ENCODE data around the gene RIT2.

The RIT2 gene

DNA sequence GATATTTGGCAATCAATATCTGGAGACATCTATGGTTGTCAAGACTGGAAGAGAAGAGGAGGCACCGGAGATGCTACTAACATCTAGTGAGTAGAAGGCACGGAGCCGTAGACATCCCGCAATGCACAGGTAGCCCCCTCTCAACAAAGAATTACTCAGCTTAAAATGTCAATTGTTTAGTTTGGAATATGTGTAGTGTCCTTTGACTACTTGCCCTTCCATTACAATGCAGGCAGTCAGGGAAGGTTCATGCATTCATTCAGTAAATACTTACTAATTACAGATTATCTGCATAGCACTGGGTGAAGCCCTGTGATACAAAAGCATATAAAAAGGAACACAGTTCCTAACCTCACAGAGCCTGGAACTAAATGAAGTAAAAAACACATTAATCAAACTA is 294.0 kb downstream of the RIT2 start:
- Histone ChIP-seq H3K9ac (ENCODE audit: low read length) (no peak overlapping the region), H3K27ac (ENCODE audit: low read length) (no peak overlapping the region), H3K79me2 (ENCODE audit: low read length) (no peaks in the 10 kb centered on the region), H3K36me3 (replicated peaks; ENCODE audit: low read depth, low read length) (no peaks in the 10 kb centered on the region), H3K27me3 (ENCODE audit: low read depth, low read length) (no peaks in the 10 kb centered on the region), H2AFZ (ENCODE audit: low read depth, low read length) (no peak overlapping the region), H3K4me1 (ENCODE audit: low read length) (peaks cover 20% of the 10 kb centered on the region), H3K9me3 (ENCODE audit: insufficient read depth, low read length) (no peaks in the 10 kb centered on the region), H3K4me3 (ENCODE audit: low read length) (no peak overlapping the region), H4K20me1 (ENCODE audit: insufficient read depth, low read length) (no peaks in the 10 kb centered on the region), H3K4me2 (ENCODE audit: low read length) (no peak overlapping the region)
- TF ChIP-seq EZH2phosphoT487 (IDR thresholded peaks at IDR 0.05; ENCODE audit: low read depth), result no peak

DNA sequence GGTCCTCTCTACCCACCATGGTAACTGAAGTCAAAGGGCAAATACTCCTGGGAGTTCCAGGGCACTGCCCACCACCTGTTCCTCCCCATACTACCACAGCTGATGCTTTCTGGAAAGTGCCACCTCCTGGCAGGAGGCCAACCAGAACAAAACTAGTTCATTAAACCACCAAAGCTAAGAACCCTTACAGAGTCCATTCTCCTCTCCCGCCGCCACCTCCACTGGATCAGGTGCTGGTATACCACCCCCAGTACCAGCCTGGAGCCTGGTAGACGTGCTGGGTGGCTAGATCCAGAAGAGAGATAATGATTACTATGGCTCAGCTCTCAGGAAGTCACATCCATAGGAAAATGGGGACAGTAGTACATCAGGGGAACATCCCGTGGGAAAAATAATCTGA is 300.9 kb downstream of the RIT2 start:
- no peaks in the 10 kb centered on the region for H3K9me3 ChIP-seq (ENCODE audit: insufficient read depth, low read length)
- no peak for TF ChIP-seq EZH2phosphoT487 (IDR thresholded peaks at IDR 0.05; ENCODE audit: low read depth)
- TF ChIP-seq, protein P1, sequence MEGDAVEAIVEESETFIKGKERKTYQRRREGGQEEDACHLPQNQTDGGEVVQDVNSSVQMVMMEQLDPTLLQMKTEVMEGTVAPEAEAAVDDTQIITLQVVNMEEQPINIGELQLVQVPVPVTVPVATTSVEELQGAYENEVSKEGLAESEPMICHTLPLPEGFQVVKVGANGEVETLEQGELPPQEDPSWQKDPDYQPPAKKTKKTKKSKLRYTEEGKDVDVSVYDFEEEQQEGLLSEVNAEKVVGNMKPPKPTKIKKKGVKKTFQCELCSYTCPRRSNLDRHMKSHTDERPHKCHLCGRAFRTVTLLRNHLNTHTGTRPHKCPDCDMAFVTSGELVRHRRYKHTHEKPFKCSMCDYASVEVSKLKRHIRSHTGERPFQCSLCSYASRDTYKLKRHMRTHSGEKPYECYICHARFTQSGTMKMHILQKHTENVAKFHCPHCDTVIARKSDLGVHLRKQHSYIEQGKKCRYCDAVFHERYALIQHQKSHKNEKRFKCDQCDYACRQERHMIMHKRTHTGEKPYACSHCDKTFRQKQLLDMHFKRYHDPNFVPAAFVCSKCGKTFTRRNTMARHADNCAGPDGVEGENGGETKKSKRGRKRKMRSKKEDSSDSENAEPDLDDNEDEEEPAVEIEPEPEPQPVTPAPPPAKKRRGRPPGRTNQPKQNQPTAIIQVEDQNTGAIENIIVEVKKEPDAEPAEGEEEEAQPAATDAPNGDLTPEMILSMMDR (IDR thresholded peaks at IDR 0.05; ENCODE audit: low read depth, low read length), result no peak

DNA sequence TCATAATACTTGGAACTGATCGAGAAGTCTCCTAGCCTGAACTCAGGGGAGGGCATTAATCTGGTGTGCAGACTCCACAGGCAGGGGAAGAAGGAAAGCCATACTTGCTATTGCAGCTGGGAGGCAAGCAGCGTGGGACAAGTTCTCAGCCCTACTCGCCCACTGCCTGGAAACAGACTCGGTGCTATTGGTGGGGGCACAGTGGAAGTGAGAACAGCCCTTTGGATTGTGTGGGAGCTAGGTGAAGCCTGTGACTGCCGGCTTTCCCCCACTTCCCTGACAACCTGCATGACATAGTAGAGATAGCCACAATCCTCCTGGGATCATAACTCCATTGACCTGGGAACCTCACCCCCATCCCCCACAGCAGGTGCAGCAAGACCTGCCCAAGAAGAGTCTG is 301.3 kb downstream of the RIT2 start:
- Histone ChIP-seq H3K27ac (ENCODE audit: low read length) (no peak overlapping the region), H3K36me3 (replicated peaks; ENCODE audit: low read depth, low read length) (no peaks in the 10 kb centered on the region), H3K4me3 (ENCODE audit: low read length) (no peak overlapping the region), H2AFZ (ENCODE audit: low read depth, low read length) (no peak overlapping the region), H3K9me3 (ENCODE audit: insufficient read depth, low read length) (no peaks in the 10 kb centered on the region), H3K4me1 (ENCODE audit: low read length) (no peaks in the 10 kb centered on the region), H3K4me2 (ENCODE audit: low read length) (no peak overlapping the region), H3K79me2 (ENCODE audit: low read length) (no peaks in the 10 kb centered on the region), H3K9ac (ENCODE audit: low read length) (no peak overlapping the region), H4K20me1 (ENCODE audit: insufficient read depth, low read length) (no peaks in the 10 kb centered on the region), H3K27me3 (ENCODE audit: low read depth, low read length) (no peaks in the 10 kb centered on the region)
- TF ChIP-seq, protein P1 (IDR thresholded peaks at IDR 0.05; ENCODE audit: low read depth, low read length), result no peak
- TF ChIP-seq EZH2phosphoT487 (IDR thresholded peaks at IDR 0.05; ENCODE audit: low read depth), result no peak

More for the DNA sequence above, 300.9 kb downstream of the RIT2 start:
- no peaks in the 10 kb centered on the region for H3K4me1 ChIP-seq (ENCODE audit: low read length)
- no peak overlapping the region for H2AFZ ChIP-seq (ENCODE audit: low read depth, low read length)
- no peaks in the 10 kb centered on the region for H3K79me2 ChIP-seq (ENCODE audit: low read length)
- H3K4me2 ChIP-seq (ENCODE audit: low read length), result no peak overlapping the region
- no peak overlapping the region for H3K27ac ChIP-seq (ENCODE audit: low read length)
- H4K20me1 ChIP-seq (ENCODE audit: insufficient read depth, low read length), result no peaks in the 10 kb centered on the region
- no peaks in the 10 kb centered on the region for H3K36me3 ChIP-seq (replicated peaks; ENCODE audit: low read depth, low read length)
- no peaks in the 10 kb centered on the region for H3K27me3 ChIP-seq (ENCODE audit: low read depth, low read length)
- H3K4me3 ChIP-seq (ENCODE audit: low read length), result no peak overlapping the region
- no peak overlapping the region for H3K9ac ChIP-seq (ENCODE audit: low read length)

DNA sequence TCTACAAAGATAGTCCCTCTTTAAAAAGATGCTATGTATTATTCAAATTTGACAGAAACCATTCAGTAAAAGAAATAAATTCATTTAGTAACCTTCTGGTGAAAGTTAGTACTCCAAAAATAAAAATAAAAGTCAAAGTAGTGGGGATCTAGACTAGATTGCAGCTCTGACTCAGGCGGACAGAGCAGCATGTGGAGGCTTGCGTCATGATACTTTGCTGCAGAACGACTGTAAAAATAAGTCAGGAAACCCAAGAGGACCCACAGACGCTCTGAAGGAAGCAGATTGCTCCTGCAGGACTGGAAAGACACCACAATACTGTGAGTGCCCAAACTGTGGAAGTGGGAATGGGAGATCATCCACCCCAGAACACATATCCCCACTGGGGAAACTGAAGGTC is 301.9 kb downstream of the RIT2 start:
- no peaks in the 10 kb centered on the region for H3K79me2 ChIP-seq (ENCODE audit: low read length)
- H3K27me3 ChIP-seq (ENCODE audit: low read depth, low read length), result no peaks in the 10 kb centered on the region

More for the DNA sequence above, 301.9 kb downstream of the RIT2 start:
- Histone ChIP-seq H3K4me1 (ENCODE audit: low read length) (no peaks in the 10 kb centered on the region), H3K4me2 (ENCODE audit: low read length) (no peak overlapping the region), H3K36me3 (replicated peaks; ENCODE audit: low read depth, low read length) (no peaks in the 10 kb centered on the region), H2AFZ (ENCODE audit: low read depth, low read length) (no peak overlapping the region), H3K9me3 (ENCODE audit: insufficient read depth, low read length) (no peaks in the 10 kb centered on the region), H3K9ac (ENCODE audit: low read length) (no peak overlapping the region), H3K27ac (ENCODE audit: low read length) (no peak overlapping the region), H3K4me3 (ENCODE audit: low read length) (no peak overlapping the region), H4K20me1 (ENCODE audit: insufficient read depth, low read length) (no peaks in the 10 kb centered on the region)
- TF ChIP-seq, protein P1 (IDR thresholded peaks at IDR 0.05; ENCODE audit: low read depth, low read length), result no peak
- TF ChIP-seq EZH2phosphoT487 (IDR thresholded peaks at IDR 0.05; ENCODE audit: low read depth), result no peak

Measured in OCI-LY3 (cell line).